ENCODE data around the gene HSD17B1. TPM values are rescaled to one million over a fixed set of nuclear protein-coding genes. Genes with fewer than 3 reads are reported as not detected.

Gene HSD17B1
- total RNA-seq, 8 experiments from 2014 or later = 1.7 to 6.3 (median 5.4) TPM

GRCh38 chr17:42566215-42566882 is 13.6 kb downstream of the HSD17B1 start:
- ATAC-seq (replicated peaks in 6 of 8) = no peak
- H3K4me1 ChIP-seq (replicated peaks in 1 of 2) = peaks cover 19 to 20% of the 10 kb centered on the region in 2 donors
- in situ Hi-C loops (cut with MboI; ENCODE audit: low pct_unique_long_range_greater_than_20kb in 2 of 9, low sequenced_read_pairs in 9 of 9, unreplicated experiment in 9 of 9) = no loop called here
- peak overlapping the region; percentile 91 to 95 for H3K27ac ChIP-seq
- 47 to 100% (median 100%) methylated on average over 1 to 11 of the region's 28 CpGs; no CpG with 5 or more reads in 3 of the 10 experiments for WGBS, 10 experiments
- peak overlapping the region; percentile 61 to 98 (median 81) for H3K4me3 ChIP-seq

- H3K4me3 ChIP-seq = peak within 1 kb of the TSS; percentile 61 to 98 (median 81)
- in situ Hi-C loops (cut with MboI; ENCODE audit: low pct_unique_long_range_greater_than_20kb in 2 of 9, low sequenced_read_pairs in 9 of 9, unreplicated experiment in 9 of 9) = no loop called here
- WGBS, 10 experiments = 0% methylated on average over 3 of the region's 72 CpGs; no CpG with 5 or more reads in 9 of the 10 experiments
- H3K4me1 ChIP-seq (replicated peaks in 1 of 2) = peaks cover 19 to 20% of the 10 kb centered on the region in 2 donors
- peak within 1 kb of the TSS; percentile 91 to 95 for H3K27ac ChIP-seq
- peak; percentile 56 to 84 (median 79) for ATAC-seq (replicated peaks in 6 of 8)
Observed at GRCh38 chr17:42566883-42567573, 14.3 kb downstream of the HSD17B1 start, which contains the start of gene MLX. MLX (plus strand) TSS chr17:42567100; CDS start chr17:42567125, 25 bp downstream.

GRCh38 chr17:42568341-42569111 is 15.8 kb downstream of the HSD17B1 start:
- in situ Hi-C loops (cut with MboI; ENCODE audit: low pct_unique_long_range_greater_than_20kb in 2 of 9, low sequenced_read_pairs in 9 of 9, unreplicated experiment in 9 of 9) = no loop called here
- H3K4me1 ChIP-seq (replicated peaks in 1 of 2) = peaks cover 13 to 17% of the 10 kb centered on the region in 2 donors
- ATAC-seq (replicated peaks in 6 of 8) = no peak
- H3K27ac ChIP-seq = no peak overlapping the region
- peak overlapping the region in 1 of 5 donors; percentile 81 for H3K4me3 ChIP-seq
- WGBS, 10 experiments = 80 to 100% (median 93%) methylated on average over 1 to 6 of the region's 14 CpGs; no CpG with 5 or more reads in 6 of the 10 experiments

- no peak for ATAC-seq (replicated peaks in 6 of 8)
- 83 to 100% (median 89%) methylated on average over 1 to 9 of the region's 12 CpGs; no CpG with 5 or more reads in 2 of the 10 experiments for WGBS, 10 experiments
- no peak overlapping the region for H3K27ac ChIP-seq
- peaks cover 8 to 10% of the 10 kb centered on the region in 2 donors for H3K4me1 ChIP-seq (replicated peaks in 1 of 2)
- no peak overlapping the region for H3K4me3 ChIP-seq
- in situ Hi-C loops (cut with MboI; ENCODE audit: low pct_unique_long_range_greater_than_20kb in 2 of 9, low sequenced_read_pairs in 9 of 9, unreplicated experiment in 9 of 9) = no loop called here
Observed at GRCh38 chr17:42571435-42572225, 18.9 kb downstream of the HSD17B1 start.

- Histone ChIP-seq H3K4me3 (no peak overlapping the region), H3K4me1 (replicated peaks in 1 of 2) (peaks cover 6 to 8% of the 10 kb centered on the region in 2 donors), H3K27ac (no peak overlapping the region)
- in situ Hi-C loops (cut with MboI; ENCODE audit: low pct_unique_long_range_greater_than_20kb in 2 of 9, low sequenced_read_pairs in 9 of 9, unreplicated experiment in 9 of 9) = no loop called here
- WGBS, 10 experiments = 50 to 100% (median 92%) methylated on average over 1 to 3 of the region's 4 CpGs; no CpG with 5 or more reads in 5 of the 10 experiments
- no peak for ATAC-seq (replicated peaks in 6 of 8)
Observed at GRCh38 chr17:42573095-42573494, 20.4 kb downstream of the HSD17B1 start.

- Histone ChIP-seq H3K27ac (no peak overlapping the region), H3K4me3 (no peak overlapping the region), H3K4me1 (replicated peaks in 1 of 2) (peaks cover 7 to 8% of the 10 kb centered on the region in 2 donors)
- in situ Hi-C loops (cut with MboI; ENCODE audit: low pct_unique_long_range_greater_than_20kb in 2 of 9, low sequenced_read_pairs in 9 of 9, unreplicated experiment in 9 of 9) = no loop called here
- no peak for ATAC-seq (replicated peaks in 6 of 8)
- WGBS, 10 experiments = 70 to 100% (median 90%) methylated on average over 1 to 3 of the region's 3 CpGs; no CpG with 5 or more reads in 3 of the 10 experiments
Observed at GRCh38 chr17:42574463-42574862, 21.7 kb downstream of the HSD17B1 start.

- in situ Hi-C loops (cut with MboI; ENCODE audit: low pct_unique_long_range_greater_than_20kb in 2 of 9, low sequenced_read_pairs in 9 of 9, unreplicated experiment in 9 of 9) = loop anchor here in 1 of 9 experiments (25.0 kb wide), 1 partner anchor 90 kb away; no protein-coding TSS in a partner anchor
- Histone ChIP-seq H3K4me3 (peak overlapping the region; percentile 58 to 74 (median 65)), H3K27ac (peak overlapping the region in 1 of 2 donors; percentile 9), H3K4me1 (replicated peaks in 1 of 2) (peaks cover 7 to 8% of the 10 kb centered on the region in 2 donors)
- peak in 3 of 8 experiments; percentile 15 to 49 (median 18) for ATAC-seq (replicated peaks in 6 of 8)
- 0 to 13% (median 0%) methylated on average over 2 to 6 of the region's 18 CpGs; no CpG with 5 or more reads in 5 of the 10 experiments for WGBS, 10 experiments
Observed at GRCh38 chr17:42577140-42577531, 24.4 kb downstream of the HSD17B1 start.

GRCh38 chr17:42577532-42578281 is 25.0 kb downstream of the HSD17B1 start, which contains the start of gene PSMC3IP:
PSMC3IP (minus strand) TSS chr17:42577729; CDS start chr17:42577686, 43 bp downstream.
- peak within 1 kb of the TSS; percentile 58 to 74 (median 65) for H3K4me3 ChIP-seq
- ATAC-seq (replicated peaks in 6 of 8) = peak; percentile 88 to 93 (median 90)
- 0 to 5% (median 0%) methylated on average over 1 to 8 of the region's 52 CpGs; no CpG with 5 or more reads in 1 of the 10 experiments for WGBS, 10 experiments
- H3K4me1 ChIP-seq (replicated peaks in 1 of 2) = peaks cover 7 to 8% of the 10 kb centered on the region in 2 donors
- peak within 1 kb of the TSS in 1 of 2 donors; percentile 11 for H3K27ac ChIP-seq
- in situ Hi-C loops (cut with MboI; ENCODE audit: low pct_unique_long_range_greater_than_20kb in 2 of 9, low sequenced_read_pairs in 9 of 9, unreplicated experiment in 9 of 9) = loop anchor here in 1 of 9 experiments (25.0 kb wide), 1 partner anchor 90 kb away; no protein-coding TSS in a partner anchor

- peak; percentile 21 to 75 (median 68) for ATAC-seq (replicated peaks in 6 of 8)
- peak overlapping the region in 1 of 2 donors; percentile 11 for H3K27ac ChIP-seq
- in situ Hi-C loops (cut with MboI; ENCODE audit: low pct_unique_long_range_greater_than_20kb in 2 of 9, low sequenced_read_pairs in 9 of 9, unreplicated experiment in 9 of 9) = loop anchor here in 1 of 9 experiments (25.0 kb wide), 1 partner anchor 91 kb away; no protein-coding TSS in a partner anchor
- WGBS, 10 experiments = 0 to 7% (median 0%) methylated on average over 2 to 10 of the region's 20 CpGs; no CpG with 5 or more reads in 2 of the 10 experiments
- H3K4me3 ChIP-seq = peak overlapping the region; percentile 58 to 74 (median 65)
- peaks cover 7 to 8% of the 10 kb centered on the region in 2 donors for H3K4me1 ChIP-seq (replicated peaks in 1 of 2)
Observed at GRCh38 chr17:42578282-42578869, 25.7 kb downstream of the HSD17B1 start.

- Histone ChIP-seq H3K4me1 (replicated peaks in 1 of 2) (peaks cover 7 to 8% of the 10 kb centered on the region in 2 donors), H3K27ac (no peak overlapping the region), H3K4me3 (no peak overlapping the region)
- in situ Hi-C loops (cut with MboI; ENCODE audit: low pct_unique_long_range_greater_than_20kb in 2 of 9, low sequenced_read_pairs in 9 of 9, unreplicated experiment in 9 of 9) = loop anchor here in 1 of 9 experiments (25.0 kb wide), 1 partner anchor 93 kb away; no protein-coding TSS in a partner anchor
- ATAC-seq (replicated peaks in 6 of 8) = no peak
- WGBS, 10 experiments = 0 to 100% (median 14%) methylated on average over 1 of the region's 2 CpGs; no CpG with 5 or more reads in 5 of the 10 experiments
Observed at GRCh38 chr17:42579794-42580551, 27.2 kb downstream of the HSD17B1 start.

Data from motor neuron (in vitro differentiated cells).